ENCODE measurements around the gene ANXA2R.

Gene ANXA2R

DNA sequence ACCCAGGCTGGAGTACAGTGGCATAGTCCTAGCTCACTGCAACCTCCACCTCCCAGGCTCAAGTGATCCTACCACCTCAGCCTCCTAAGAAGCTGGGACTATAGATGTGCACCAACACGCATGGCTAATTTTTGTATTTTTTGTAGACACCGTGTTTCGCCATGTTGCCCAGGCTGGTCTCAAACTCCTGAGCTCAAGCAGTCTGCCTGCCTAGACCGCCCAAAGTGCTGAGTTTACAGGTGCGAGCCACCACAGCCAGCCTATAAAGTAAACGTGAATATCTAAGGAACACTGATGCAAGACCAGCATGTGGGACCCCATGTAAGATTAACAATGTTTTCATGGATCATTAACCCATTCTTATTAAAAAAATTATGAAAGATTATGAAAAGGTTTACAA lies 15.9 kb downstream of the ANXA2R start:
- H3K4me3 ChIP-seq (replicated peaks in 1 of 2; ENCODE audit: low read depth in 2 of 2, low read length in 2 of 2): no peak overlapping the region
- no peak for DNase-seq (ENCODE audit: low read depth in 2 of 2)
- TF ChIP-seq, protein P1, sequence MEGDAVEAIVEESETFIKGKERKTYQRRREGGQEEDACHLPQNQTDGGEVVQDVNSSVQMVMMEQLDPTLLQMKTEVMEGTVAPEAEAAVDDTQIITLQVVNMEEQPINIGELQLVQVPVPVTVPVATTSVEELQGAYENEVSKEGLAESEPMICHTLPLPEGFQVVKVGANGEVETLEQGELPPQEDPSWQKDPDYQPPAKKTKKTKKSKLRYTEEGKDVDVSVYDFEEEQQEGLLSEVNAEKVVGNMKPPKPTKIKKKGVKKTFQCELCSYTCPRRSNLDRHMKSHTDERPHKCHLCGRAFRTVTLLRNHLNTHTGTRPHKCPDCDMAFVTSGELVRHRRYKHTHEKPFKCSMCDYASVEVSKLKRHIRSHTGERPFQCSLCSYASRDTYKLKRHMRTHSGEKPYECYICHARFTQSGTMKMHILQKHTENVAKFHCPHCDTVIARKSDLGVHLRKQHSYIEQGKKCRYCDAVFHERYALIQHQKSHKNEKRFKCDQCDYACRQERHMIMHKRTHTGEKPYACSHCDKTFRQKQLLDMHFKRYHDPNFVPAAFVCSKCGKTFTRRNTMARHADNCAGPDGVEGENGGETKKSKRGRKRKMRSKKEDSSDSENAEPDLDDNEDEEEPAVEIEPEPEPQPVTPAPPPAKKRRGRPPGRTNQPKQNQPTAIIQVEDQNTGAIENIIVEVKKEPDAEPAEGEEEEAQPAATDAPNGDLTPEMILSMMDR (IDR thresholded peaks at IDR 0.05; ENCODE audit: low read depth, low read length): no peak

DNA sequence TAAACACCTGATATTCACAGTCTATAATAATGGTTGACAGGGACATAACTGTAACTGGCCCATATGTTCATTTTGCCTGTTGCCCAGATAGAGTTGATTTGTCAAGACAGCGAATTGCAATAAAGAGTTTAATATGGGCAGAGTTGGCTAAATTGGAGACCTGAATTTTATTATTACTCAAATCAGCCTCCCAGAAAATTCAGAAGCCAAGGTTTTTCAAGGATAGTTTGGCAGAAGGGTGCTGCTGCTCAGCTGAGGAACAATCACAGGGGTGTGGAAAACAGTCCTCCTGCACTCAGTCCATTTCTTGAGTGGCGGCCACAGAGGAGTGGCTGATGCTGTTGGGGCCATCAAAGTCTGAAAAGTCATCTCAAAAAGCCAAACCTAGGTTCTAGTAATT lies 19.0 kb downstream of the ANXA2R start:
- no peak for DNase-seq (ENCODE audit: low read depth in 2 of 2)
- TF ChIP-seq, protein P1 (IDR thresholded peaks at IDR 0.05; ENCODE audit: low read depth, low read length): no peak
- no peak overlapping the region for H3K4me3 ChIP-seq (replicated peaks in 1 of 2; ENCODE audit: low read depth in 2 of 2, low read length in 2 of 2)

DNA sequence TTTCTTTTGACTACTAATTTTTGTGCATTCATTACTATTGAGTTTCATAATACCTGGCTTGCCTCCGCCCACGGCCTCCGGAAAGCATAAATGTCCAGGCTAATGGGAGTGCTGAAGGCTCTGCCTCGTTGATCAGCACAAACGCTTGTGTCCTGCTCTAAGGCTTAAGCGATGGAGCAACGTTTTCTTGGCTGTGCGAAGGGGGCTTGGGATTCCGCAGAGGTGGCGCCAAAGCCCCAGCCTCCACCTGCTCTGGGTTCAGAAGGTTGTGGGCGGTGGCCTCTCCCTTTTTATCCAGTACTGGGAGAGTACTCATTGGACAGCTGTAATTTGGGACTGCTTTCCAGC lies 19.7 kb downstream of the ANXA2R start:
- H3K4me3 ChIP-seq (replicated peaks in 1 of 2; ENCODE audit: low read depth in 2 of 2, low read length in 2 of 2): peak overlapping the region in 1 of 2 donors; percentile 51
- DNase-seq (ENCODE audit: low read depth in 2 of 2): peak in 1 of 2 donors; percentile 55
- TF ChIP-seq, protein P1 (IDR thresholded peaks at IDR 0.05; ENCODE audit: low read depth, low read length): no peak

DNA sequence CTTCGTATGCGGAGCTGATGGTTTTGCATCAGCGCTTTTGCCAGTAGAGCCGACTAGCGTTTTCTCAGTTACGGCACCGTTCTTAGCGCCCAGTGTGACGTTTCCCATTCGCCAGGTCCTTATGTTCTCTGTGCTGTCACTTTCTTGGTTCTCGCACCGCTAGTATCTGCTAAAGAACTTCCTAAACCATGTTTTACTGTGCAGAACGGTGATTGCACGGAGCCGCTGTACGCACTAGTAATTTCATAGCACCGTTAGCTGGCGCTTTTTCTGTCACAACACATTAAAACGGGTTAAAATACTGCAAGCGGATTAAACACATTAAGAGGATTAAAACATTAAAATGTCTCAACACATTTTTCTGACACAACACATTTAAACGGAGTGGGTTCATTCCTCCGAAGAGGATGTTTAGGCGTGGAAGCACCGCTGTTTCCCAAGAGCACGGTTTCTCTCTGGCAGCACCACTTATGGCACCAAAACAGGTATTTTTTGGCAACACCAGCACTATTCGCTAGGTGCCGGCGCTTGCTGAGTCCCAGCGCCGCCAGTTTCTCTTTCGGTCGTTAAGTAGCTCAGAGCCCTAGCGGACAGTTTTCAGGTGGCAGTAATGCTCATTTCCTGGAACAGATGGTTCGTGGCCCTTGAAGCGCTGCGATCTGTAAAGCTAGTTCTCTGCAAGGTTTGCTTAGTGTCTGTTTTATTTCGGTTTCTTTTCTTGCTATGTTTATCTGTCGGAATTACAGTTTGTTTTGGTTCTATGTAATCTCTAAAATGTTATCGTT lies 20.3 kb downstream of the ANXA2R start:
- H3K4me3 ChIP-seq (replicated peaks in 1 of 2; ENCODE audit: low read depth in 2 of 2, low read length in 2 of 2): peak overlapping the region; percentile 36 to 51
- TF ChIP-seq, protein P1 (IDR thresholded peaks at IDR 0.05; ENCODE audit: low read depth, low read length): peak; percentile 36
- peak; percentile 69 to 85 for DNase-seq (ENCODE audit: low read depth in 2 of 2)

DNA sequence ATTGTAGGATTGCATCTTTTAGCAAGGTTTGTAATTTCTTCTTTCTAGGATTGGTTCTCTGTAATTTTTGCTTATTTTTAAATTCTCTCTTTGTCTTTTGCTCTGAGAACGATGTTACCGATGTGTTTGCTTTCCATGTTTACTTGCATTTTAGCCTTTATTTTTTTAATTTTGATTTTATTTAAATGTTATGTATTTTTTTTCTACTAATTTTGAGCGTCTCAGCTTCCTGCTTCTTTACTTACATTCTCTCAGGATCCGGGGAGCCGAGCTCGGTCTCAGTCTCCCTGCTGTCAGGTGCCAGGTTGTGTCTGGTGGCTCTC lies 20.9 kb downstream of the ANXA2R start:
- H3K4me3 ChIP-seq (replicated peaks in 1 of 2; ENCODE audit: low read depth in 2 of 2, low read length in 2 of 2): peak overlapping the region; percentile 36 to 51
- DNase-seq (ENCODE audit: low read depth in 2 of 2): no peak
- TF ChIP-seq, protein P1 (IDR thresholded peaks at IDR 0.05; ENCODE audit: low read depth, low read length): no peak

DNA sequence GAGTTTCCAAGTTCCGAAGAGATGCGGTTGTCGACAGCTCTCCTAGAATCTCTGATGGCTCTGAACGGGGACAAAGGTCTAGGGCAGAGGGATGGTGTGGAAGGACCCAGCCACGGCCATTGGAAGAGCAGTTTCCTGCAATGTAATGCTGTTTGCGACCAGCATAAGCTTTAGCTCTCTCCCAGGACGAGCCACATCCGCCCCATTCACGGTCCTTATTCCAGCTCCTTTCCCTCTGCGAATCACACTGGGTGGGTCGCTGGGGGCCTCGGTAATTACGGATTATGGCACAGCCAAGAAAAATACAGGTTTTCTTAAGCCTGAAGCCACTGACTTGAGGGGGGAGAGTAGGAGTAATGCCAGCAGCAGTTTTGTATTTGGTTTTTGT lies 22.7 kb downstream of the ANXA2R start:
- H3K4me3 ChIP-seq (replicated peaks in 1 of 2; ENCODE audit: low read depth in 2 of 2, low read length in 2 of 2): peak overlapping the region; percentile 64 to 67
- peak; percentile 40 to 47 for DNase-seq (ENCODE audit: low read depth in 2 of 2)
- TF ChIP-seq, protein P1 (IDR thresholded peaks at IDR 0.05; ENCODE audit: low read depth, low read length): no peak
